Fibroblast of lung (primary cell): Measurements from ENCODE around the gene PDSS2. TPM values are rescaled to one million over a fixed set of nuclear protein-coding genes. Genes with fewer than 3 reads are reported as not detected.

Experiments
- DNase-seq, 2 donors: peaks; one replicate each; pipeline versions ENCODE4 v3.0.0 to v3.0.0-alpha.2; 2010; ENCODE audit warnings: low read depth in 2 of 2
- H2AFZ ChIP-seq: 2 replicates; pipeline ENCODE4 v1.5.1; 2012; ENCODE audit warnings: low read length, control low read depth, inconsistent platforms
- H3K27ac ChIP-seq: 2 replicates; pipeline ENCODE4 v1.5.1; 2011; ENCODE audit warnings: low read length, control low read depth; ENCODE audit not compliant: insufficient read depth
- H3K27me3 ChIP-seq: 2 replicates; pipeline ENCODE4 v1.5.1; 2011; ENCODE audit warnings: mild to moderate bottlenecking, low read length; ENCODE audit not compliant: control insufficient read depth, insufficient read depth
- H3K36me3 ChIP-seq: 2 replicates; pipeline ENCODE4 v1.5.1; 2011; ENCODE audit warnings: low read length; ENCODE audit not compliant: control insufficient read depth, insufficient read depth
- H3K4me1 ChIP-seq: 2 replicates; pipeline ENCODE4 v1.5.1; 2011; ENCODE audit warnings: low read length; ENCODE audit not compliant: control insufficient read depth, insufficient read depth; ENCODE audit errors: extremely low read depth
- H3K4me2 ChIP-seq: 2 replicates; pipeline ENCODE4 v1.5.1; 2011; ENCODE audit warnings: low read length, control low read depth; ENCODE audit not compliant: insufficient read depth; ENCODE audit errors: extremely low read depth
- H3K4me3 ChIP-seq, 4 experiments: fragments of 200-600 bp in 1 of 4; sonication (generic) in 1 of 4; replicated peaks in 1 of 4; 2 replicates each; pipeline ENCODE4 v1.5.1; 2011 to 2016; ENCODE audit warnings: low read length in 4 of 4, low read depth in 3 of 4, mild to moderate bottlenecking in 3 of 4, control low read depth in 2 of 4, inconsistent platforms in 1 of 4, mixed read lengths in 1 of 4; ENCODE audit not compliant: insufficient read depth in 1 of 4; ENCODE audit errors: control extremely low read depth in 1 of 4
- H3K79me2 ChIP-seq: 2 replicates; pipeline ENCODE4 v1.5.1; 2012; ENCODE audit warnings: mild to moderate bottlenecking, low read length, inconsistent platforms; ENCODE audit not compliant: control insufficient read depth, insufficient read depth
- H3K9ac ChIP-seq: 2 replicates; pipeline ENCODE4 v1.5.1; 2011; ENCODE audit warnings: mild to moderate bottlenecking, low read length, control low read depth; ENCODE audit not compliant: insufficient read depth
- H3K9me3 ChIP-seq: 2 replicates; pipeline ENCODE4 v1.5.1; 2012; ENCODE audit warnings: low read depth, low read length; ENCODE audit not compliant: control insufficient read depth, insufficient read depth
- H4K20me1 ChIP-seq: 2 replicates; pipeline ENCODE4 v1.5.1; 2011; ENCODE audit warnings: low read length; ENCODE audit not compliant: control insufficient read depth, insufficient read depth; ENCODE audit errors: extremely low read depth
- EZH2 ChIP-seq: IDR thresholded peaks from 2 replicates; pipeline ENCODE4 v1.5.1; 2012; ENCODE audit warnings: low read length, control low read depth, mild to moderate bottlenecking; ENCODE audit errors: missing control alignments
- polyA plus RNA-seq, 2 donors: library from polyadenylated mRNA; depleted of rRNA in 1 of 2; stranded (reverse) in 1 of 2; unstranded in 1 of 2; fragments of >200 nt; gene quantifications; 2 replicates each; pipeline ENCODE4 v1.2.1, GENCODE V29; 2011 to 2012; ENCODE audit warnings: missing spikeins in 1 of 2
- total RNA-seq: library from RNA; depleted of rRNA; stranded (reverse); fragments of >200 nt; gene quantifications from 2 replicates; pipeline ENCODE4 v1.2.1, GENCODE V29; 2014
- TF ChIP-seq, protein P1 (sequence below), 2 donors: IDR thresholded peaks in 1 of 2; conservative IDR thresholded peaks in 1 of 2; 1 replicate in 1 of 2; 2 replicates in 1 of 2; pipeline ENCODE4 v1.5.1; 2011 to 2012; ENCODE audit warnings: low read length in 2 of 2, control low read depth in 1 of 2, inconsistent platforms in 1 of 2, low read depth in 1 of 2, mild to moderate bottlenecking in 1 of 2

The PDSS2 gene
- total and polyA plus RNA-seq, 2 donors (not counting 1 experiment from before 2014, with no cell fraction given): 12.1 to 13.8 TPM

DNA sequence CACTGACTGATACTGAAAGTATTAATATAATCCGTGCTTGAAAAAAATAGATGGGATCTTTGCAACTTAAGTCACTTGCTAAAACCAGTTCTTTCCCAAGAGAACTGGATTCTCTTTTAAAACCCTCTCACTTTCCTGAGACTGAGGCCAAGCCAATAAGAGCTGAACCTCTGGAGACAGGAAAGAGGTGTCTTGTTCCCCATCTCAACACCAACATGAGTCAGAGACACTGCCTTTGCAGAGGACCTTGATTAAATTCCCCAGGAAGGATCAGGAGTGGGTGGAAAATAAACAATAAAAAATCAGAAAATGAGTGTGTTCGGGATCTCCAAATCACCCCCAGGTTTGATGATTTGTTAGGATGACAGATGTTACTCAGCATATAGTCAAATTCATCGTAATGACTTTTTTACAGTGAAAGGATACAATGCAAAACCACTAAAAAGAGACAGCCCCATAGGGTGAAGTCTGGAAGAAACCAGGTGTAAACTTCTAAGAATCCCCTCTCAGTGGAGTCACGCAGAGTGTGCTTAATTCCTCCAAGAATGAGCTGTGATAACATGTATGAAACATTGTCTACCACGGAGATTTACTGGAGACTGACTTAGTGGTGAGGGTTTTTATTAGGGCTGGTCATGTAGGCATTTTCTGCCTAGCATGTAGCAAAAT is 221.2 kb downstream of the PDSS2 start:
- Histone ChIP-seq H3K4me1 (no peaks in the 10 kb centered on the region), H2AFZ (no peak overlapping the region), H3K36me3 (no peaks in the 10 kb centered on the region), H3K79me2 (no peaks in the 10 kb centered on the region), H3K27me3 (no peaks in the 10 kb centered on the region), H3K4me2 (no peak overlapping the region), H4K20me1 (no peaks in the 10 kb centered on the region), H3K9me3 (no peaks in the 10 kb centered on the region), H3K4me3 (no peak overlapping the region), H3K9ac (no peak overlapping the region), H3K27ac (no peak overlapping the region)
- DNase-seq: peak in 1 of 2 donors; percentile 69
- TF ChIP-seq EZH2: no peak
- TF ChIP-seq, protein P1, sequence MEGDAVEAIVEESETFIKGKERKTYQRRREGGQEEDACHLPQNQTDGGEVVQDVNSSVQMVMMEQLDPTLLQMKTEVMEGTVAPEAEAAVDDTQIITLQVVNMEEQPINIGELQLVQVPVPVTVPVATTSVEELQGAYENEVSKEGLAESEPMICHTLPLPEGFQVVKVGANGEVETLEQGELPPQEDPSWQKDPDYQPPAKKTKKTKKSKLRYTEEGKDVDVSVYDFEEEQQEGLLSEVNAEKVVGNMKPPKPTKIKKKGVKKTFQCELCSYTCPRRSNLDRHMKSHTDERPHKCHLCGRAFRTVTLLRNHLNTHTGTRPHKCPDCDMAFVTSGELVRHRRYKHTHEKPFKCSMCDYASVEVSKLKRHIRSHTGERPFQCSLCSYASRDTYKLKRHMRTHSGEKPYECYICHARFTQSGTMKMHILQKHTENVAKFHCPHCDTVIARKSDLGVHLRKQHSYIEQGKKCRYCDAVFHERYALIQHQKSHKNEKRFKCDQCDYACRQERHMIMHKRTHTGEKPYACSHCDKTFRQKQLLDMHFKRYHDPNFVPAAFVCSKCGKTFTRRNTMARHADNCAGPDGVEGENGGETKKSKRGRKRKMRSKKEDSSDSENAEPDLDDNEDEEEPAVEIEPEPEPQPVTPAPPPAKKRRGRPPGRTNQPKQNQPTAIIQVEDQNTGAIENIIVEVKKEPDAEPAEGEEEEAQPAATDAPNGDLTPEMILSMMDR (conservative IDR thresholded peaks at IDR 0.05 in 1 of 2, IDR thresholded peaks at IDR 0.05 in 1 of 2; ENCODE audit: low read depth in 1 of 2, low read length in 2 of 2): no peak

DNA sequence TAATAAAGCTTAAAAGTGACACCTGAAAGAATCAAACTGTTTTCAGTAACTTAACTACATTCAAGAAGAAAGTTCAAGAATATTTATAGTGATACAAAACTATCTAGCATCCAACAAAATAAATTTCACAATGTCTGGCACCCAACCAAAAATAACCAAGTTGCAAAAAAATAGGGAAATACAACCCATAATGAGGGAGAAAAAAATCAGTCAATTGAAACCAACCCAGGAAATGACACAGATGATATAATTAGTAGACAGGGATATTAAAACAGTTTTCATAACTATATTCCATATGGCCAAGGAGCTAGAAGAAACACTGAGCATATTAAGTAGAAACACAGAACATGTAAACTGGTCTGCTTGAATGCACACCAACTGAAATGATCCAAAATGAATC is 223.9 kb downstream of the PDSS2 start:
- no peaks in the 10 kb centered on the region for H3K4me1 ChIP-seq
- no peaks in the 10 kb centered on the region for H4K20me1 ChIP-seq
- H3K27ac ChIP-seq: no peak overlapping the region
- no peaks in the 10 kb centered on the region for H3K36me3 ChIP-seq
- peak in 1 of 2 donors; percentile 65 for DNase-seq
- TF ChIP-seq, protein P1 (conservative IDR thresholded peaks at IDR 0.05 in 1 of 2, IDR thresholded peaks at IDR 0.05 in 1 of 2; ENCODE audit: low read depth in 1 of 2, low read length in 2 of 2): no peak
- TF ChIP-seq EZH2: no peak
- no peak overlapping the region for H3K4me3 ChIP-seq
- H3K79me2 ChIP-seq: no peaks in the 10 kb centered on the region
- H2AFZ ChIP-seq: no peak overlapping the region
- no peak overlapping the region for H3K9ac ChIP-seq
- H3K4me2 ChIP-seq: no peak overlapping the region
- no peaks in the 10 kb centered on the region for H3K27me3 ChIP-seq
- H3K9me3 ChIP-seq: no peaks in the 10 kb centered on the region

DNA sequence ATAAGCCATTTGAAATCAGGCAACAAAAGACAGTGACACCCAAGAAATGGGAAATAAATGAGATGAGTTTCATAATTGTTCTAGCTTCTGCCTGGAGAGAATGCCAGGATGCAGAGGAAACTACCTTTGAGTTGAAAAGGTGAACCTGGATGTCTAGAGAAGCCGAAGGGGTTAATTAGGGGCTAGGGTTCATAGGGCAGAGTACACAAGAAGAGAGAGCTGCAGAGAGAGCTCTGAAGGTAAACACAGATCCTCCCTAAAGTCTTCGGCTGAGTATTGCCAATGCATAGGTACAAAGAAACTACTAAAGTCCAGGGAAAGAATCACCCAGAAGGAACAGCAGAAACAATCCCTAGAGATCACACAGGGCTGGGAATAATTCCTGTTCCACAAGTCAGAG is 224.4 kb downstream of the PDSS2 start:
- no peak overlapping the region for H3K4me2 ChIP-seq
- H3K9ac ChIP-seq: no peak overlapping the region
- no peak for DNase-seq
- no peaks in the 10 kb centered on the region for H3K4me1 ChIP-seq
- no peaks in the 10 kb centered on the region for H3K79me2 ChIP-seq
- H3K27me3 ChIP-seq: no peaks in the 10 kb centered on the region
- no peak overlapping the region for H3K4me3 ChIP-seq
- no peak overlapping the region for H2AFZ ChIP-seq
- TF ChIP-seq, protein P1 (conservative IDR thresholded peaks at IDR 0.05 in 1 of 2, IDR thresholded peaks at IDR 0.05 in 1 of 2; ENCODE audit: low read depth in 1 of 2, low read length in 2 of 2): no peak
- no peaks in the 10 kb centered on the region for H3K9me3 ChIP-seq
- H3K36me3 ChIP-seq: no peaks in the 10 kb centered on the region
- no peaks in the 10 kb centered on the region for H4K20me1 ChIP-seq
- H3K27ac ChIP-seq: no peak overlapping the region
